Epithelial cell of prostate (primary cell): Measurements from ENCODE around the gene TSACC.
"Not testable (repeated sequence)": the region's sequence is repeated elsewhere in the genome, so short reads cannot be mapped to it uniquely, and the experiment has no call there.

Source experiments
- DNase-seq: peaks from one replicate; pipeline ENCODE4 v3.0.0-alpha.2; 2011; ENCODE audit warnings: low read depth, low spot score
- H3K27ac ChIP-seq: fragments of 450-650 bp; 2 replicates; pipeline ENCODE4 v1.5.1; 2017; ENCODE audit warnings: mild to moderate bottlenecking

TSACC gene

DNA sequence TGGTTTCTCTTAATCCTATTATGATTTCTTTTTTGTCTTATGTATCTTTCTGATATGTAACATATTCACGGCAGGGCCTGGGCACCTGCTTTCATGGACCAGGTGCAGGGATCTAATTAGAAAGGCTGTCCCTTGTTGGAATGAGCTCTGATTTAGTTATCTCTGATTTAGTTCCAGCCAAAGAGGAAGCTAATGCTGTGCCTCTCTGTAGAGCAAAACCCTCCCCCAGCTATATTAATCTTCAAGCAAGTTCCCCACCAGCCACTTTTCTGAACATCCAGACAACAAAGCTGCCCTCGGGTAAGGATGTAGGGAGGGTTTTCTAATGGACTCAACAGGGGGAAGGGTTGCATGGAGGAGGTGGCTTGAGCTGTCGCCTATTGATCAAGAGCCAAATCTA, 6.1 kb downstream of the TSACC start:
- H3K27ac ChIP-seq = no peak overlapping the region
- DNase-seq = no peak

DNA sequence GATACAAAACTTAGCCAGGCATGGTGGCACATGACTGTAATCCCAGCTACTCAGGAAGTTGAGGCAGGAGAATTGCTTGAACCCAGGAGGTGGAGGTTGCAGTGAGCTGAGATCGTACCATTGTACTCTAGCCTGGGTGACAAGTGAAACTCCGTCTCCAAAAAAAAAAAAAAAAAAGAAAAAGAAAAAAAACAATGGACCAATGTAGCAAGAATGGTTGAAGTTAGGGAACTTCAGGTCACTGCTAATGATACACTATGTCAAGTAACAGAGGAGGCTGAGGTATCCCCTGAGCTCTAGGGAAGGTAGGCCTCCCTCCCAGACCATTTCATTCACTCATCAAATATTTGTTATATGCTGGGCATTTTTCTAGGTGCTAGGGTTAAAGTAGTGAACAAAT, 7.7 kb downstream of the TSACC start:
- not testable (repeated sequence) for H3K27ac ChIP-seq, DNase-seq

DNA sequence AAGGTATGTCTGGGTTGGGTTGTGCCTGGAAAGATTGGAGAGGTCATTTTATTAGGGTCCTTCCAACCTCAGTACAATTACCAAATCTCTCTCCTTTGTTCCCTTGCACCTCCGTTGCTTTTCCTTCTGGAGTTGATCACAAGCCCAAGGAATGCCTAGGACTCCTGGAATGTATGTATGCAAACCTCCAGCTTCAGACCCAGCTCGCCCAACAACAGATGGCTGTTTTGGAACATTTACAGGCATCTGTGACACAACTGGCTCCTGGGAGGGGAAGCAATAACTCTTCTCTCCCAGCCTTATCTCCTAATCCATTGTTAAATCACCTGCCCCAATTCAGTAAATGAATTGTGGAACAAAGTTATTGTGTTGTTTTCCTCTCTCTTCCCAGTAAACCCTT, 8.3 kb downstream of the TSACC start:
- no peak overlapping the region for H3K27ac ChIP-seq
- no peak for DNase-seq

DNA sequence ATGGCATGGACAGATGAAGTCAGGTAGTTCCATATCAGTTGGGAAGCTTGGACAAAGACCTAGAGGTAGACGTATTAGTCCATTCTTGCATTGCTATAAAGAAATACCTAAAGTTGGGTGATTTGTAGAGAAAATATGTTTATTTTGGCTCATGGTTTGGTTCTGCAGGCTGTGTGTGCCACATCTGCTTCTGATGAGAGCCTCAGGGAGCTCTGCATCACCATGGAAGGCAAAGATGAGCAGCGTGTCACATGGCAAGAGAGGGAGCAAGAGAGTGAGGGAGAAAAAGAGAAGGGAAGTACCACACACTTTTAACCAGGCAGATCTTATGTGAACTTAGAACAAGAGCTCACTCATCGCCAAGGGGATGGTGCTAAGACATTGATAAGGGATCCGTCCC, 9.0 kb downstream of the TSACC start:
- no peak for DNase-seq
- no peak overlapping the region for H3K27ac ChIP-seq

DNA sequence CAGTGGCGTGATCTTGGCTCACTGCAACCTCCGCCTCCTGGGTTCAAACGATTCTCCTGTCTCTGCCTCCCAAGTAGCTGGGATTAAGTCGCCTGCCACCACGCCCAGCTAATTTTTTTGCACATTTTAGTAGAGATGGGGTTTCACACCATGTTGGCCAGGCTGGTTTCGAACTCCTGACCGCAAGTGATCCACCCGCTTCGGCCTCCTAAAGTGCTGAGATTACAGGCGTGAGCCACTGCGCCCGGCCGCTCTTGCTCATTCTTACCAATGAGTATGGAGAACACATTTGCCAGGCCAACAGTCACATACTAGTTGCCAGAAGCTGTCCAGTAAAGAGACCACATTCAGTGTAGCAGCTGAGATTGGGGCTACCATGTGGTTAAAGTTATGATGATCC, 14.2 kb downstream of the TSACC start:
- not testable (repeated sequence) for DNase-seq, H3K27ac ChIP-seq

DNA sequence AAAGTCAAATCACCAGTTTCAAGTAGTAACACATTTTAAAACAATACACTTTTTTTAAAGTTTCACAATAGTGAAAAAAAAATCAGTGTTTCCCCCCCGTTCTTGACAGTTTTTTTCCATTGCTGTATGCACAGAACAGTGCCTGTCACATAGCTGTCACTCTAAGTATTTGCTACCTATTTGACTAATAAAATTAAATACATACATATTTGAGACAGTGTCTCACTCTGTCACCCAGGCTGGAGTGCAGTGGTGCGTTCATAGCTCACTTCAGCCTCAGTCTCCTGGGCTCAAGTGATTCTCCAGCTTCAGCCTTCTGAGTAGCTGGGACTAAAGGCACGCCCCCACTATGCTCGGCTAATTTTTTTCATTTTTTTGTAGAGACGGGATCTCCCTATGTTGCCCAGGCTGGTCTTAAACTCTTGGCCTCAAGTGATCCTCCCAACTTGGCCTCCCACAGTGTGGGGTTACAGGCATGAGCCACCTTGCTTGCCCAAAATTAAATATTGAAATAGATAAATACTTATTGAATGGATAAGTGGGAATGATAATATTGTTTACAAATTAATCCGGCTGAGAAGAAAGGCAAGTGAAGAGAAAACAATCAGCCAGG, 18.0 kb downstream of the TSACC start:
- DNase-seq = no peak
- H3K27ac ChIP-seq = no peak overlapping the region

DNA sequence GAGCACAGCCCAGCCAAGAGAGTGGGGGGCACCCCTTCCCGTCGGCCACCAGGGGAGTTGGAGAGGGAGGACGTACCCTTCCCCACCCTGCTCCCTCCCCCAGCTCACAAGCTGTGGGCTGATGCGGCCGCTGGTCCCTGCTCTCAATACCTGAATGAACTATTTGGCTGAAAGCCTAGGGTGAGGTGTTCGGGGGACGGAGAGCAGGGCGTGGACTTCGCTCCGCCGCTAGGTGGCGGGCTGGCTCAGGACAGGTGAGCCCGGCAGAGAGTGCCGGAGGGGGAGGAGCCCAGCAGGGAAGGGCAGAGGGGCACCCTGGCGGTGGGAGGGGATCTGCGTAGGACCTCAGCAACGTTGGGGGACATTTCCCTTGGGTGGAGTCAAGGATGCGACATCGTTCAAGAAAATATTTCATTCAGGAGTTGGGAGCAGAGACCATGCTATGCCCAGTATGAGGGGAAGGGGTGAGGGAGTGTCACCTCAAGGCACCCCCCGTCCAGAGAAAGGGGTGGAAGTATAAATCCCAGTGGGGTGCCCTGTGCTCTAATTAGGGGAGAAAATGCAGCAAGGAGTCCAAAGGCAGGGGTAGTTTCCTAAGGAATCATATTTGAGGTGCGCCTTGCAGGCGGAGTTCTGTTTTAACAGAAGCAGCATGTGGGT, 18.7 kb downstream of the TSACC start:
- no peak overlapping the region for H3K27ac ChIP-seq
- no peak for DNase-seq

DNA sequence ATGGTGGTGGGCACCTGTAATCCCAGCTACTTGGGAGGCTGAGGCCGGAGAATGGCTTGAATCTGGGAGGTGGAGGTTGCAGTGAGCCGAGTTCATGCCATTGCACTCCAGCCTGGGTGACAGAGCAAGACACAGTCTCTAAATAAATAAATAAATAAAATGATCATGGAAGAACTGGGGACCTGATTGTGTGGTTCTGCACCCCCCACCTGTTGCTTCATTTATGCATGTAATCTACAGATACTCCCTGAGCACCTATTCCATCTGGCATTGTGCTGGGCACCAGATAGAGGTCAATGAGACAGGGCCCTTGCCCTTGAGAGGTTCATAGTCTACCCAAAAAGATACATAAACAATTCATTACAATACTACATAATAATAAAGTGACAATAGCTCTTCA, 19.7 kb downstream of the TSACC start:
- DNase-seq = no peak
- H3K27ac ChIP-seq = no peak overlapping the region

DNA sequence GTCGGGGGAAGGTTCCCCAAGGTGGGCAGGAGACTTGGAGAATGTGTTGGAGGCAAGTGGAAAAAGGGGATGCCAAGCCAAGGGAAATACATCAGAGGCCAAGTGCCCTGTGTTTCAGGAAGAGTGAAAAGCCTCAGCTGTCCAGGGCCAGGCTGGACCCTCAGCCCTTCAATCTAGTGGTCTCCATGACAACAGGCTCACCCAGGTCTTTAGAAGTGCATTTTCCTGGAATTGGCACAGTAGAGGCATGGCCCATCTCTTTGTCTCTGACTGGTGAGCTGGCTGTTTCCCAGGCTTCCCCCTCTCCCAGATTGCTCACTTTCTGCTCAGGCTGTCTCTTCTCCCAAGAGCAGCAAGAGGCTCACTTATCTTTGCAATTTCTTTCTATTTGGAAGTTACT, 20.3 kb downstream of the TSACC start:
- no peak for DNase-seq
- no peak overlapping the region for H3K27ac ChIP-seq

DNA sequence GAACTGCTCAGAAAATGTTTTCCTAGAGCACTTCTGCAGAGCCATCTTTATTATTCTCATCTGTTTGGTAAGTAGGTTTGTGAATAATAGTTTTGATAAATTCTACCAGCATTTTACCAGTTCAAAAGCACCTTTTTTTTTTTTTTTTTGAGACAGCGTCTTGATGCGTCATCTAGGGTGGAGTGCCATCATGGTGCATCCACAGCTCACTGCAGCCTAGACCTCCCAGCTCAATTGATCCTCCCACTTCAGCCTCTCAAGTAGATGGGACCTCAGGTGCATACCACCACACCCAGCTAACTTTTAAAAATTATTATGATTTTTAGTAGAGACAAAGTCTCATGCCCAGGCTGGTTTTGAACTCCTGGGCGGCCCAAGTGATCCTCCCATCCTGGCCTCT, 20.9 kb downstream of the TSACC start:
- no peak for DNase-seq
- H3K27ac ChIP-seq = no peak overlapping the region

DNA sequence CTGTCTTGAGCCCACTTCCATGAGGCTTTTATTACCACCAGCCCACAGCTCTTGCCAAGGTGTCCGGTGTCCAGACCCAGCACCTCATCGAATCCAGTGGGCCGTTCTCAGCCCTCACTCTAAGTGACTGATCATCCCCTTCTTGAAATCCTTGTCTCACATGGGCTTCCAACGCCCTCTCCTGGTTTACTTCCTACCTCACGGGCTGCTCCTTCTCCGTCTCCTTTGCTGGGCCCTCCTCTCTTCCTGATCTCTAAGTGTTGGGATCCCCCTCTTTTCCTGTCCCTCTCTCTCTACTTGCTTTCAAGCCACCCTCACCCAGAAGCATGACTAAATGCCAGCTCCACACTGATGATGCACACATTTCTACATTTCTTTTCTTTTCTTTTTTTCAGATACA, 21.6 kb downstream of the TSACC start:
- no peak for DNase-seq

DNA sequence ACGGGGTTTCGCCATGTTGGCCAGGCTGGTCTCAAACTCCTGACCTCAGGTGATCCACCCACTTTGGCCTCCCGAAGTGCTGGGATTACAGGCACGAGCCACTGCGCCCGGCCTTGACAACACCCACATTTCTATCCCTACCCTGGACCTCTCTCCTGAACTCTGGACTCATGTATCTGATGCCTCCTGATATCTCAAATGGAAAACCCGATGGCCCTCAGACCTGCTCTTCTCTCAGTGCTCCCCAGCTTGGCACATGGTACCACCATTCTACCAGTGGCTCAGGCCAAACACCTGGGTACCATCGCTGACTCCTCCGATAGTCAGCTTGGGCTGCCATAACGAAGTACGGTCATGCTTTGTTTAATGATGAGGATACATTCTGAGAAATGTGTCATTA, 22.2 kb downstream of the TSACC start:
- H3K27ac ChIP-seq = no peak overlapping the region
- no peak for DNase-seq

More for the DNA sequence above, 21.6 kb downstream of the TSACC start:
- H3K27ac ChIP-seq = no peak overlapping the region

DNA sequence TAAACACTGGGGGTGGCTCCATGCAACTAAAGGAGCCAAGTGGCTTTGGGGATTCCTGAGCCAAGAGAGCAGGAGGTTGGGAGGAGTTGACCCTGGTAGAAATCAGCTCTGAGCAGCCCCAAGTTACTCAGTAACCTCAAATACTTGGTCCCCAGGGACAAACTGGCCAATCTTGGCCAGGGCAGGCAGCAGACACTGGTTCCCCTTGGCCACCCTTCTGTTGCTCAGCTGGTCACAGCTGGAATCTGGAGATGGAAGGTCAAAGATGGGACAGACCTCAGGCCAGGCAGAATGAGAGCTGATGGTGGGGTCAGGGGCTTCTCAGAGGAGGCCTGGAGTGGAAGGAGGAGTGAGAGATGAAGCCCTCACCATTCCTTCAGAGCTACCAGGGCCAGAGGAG, 27.4 kb downstream of the TSACC start:
- DNase-seq = no peak
- H3K27ac ChIP-seq = no peak overlapping the region

DNA sequence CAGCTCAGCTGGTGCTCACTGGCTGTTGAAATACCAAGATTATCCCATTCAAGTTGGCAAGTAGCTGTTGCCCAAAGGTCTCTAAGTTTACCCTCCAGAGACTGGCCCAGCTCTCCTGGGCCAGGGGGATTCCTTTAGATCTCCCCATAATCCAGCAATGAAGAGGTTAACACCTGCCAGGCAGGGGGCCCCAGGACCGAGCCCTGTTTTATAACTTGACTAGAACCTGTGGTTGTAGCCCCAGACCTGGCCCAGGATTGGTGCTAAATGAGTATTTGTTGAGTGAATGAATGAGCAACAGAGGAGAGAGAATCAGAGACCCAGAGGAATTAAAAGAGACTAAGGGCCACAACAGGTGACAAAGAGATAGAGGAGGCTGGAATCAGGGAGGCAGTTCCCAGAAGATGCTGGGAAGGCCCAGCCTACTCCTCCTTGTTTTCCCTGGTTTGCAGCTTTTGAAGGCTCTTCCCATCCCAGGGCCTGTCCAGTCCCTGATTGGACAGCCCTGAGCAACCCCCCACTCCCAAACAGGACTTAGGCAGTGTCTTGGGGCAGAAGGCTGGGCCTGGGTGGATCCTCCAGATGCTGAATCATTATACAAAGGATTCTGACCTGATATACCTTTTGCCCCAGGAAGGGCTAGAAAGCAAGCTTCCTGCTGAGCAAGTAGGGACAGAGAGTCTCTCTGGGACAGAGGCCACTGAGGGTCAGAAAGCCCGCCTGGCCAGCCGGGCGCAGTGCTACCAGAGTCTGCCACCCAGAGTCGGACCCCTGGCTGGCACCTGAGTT, 28.2 kb downstream of the TSACC start:
- H3K27ac ChIP-seq = no peak overlapping the region
- no peak for DNase-seq

DNA sequence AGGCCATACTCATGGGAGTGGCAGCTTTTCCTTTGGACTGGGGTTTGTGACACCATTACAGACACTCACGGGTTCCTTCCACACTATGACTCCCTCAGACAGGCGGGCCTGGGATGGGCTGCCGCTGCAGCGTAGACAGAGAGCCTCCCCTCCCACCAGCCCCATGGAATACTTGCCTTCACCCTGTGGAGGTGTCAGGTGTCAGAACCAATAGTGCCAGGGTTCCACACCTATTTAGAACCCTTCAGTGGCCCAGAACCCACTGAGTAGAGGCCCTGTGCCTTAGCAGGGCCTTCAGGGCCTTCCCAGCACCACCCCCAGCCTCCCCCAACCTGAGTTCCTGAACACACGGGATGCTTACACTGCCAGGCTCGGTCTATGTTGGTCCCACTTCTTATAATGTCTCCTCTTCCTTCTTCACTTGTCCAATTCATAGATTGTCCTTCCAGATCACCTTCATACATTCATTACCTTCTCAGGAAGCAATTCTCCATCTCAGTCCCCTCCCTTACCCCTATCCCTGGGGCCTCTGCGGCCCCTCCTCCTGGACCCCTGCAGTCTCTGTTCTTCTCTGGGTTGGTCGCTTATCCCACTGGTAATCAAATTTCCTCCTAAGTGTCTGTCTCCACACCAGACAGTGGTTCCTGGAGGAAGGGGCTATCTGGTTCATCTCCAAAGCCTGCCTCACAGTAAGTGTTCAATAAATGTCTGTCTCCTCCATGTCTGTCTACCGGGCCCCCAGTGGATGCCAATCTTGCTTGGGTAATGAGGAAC, 29.2 kb downstream of the TSACC start:
- DNase-seq = no peak

DNA sequence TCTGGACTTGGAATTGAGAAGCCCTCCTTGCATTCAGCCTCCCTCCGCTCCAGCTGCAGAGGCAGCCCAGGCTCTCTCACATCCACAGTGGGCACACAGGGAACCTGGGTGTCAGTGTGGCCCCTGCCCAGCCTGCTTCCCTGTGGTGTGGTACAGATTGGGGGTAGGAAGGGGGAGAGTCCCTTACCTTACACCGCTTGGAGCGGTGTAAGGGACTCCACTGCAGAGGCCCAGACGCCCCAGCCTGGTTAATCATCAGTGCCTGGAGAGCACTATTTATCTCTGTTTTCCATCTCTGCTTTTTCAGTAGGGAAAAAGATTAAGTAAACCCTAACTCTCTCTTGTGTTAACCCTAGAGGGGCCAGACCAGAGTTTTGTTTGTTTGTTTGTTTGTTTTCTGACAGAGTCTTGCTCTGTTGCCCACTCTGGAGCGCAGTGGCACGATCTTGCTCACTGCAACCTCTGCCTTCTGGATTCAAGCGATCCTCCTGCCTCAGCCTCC, 29.9 kb downstream of the TSACC start:
- DNase-seq = no peak
- H3K27ac ChIP-seq = no peak overlapping the region

More for the DNA sequence above, 29.2 kb downstream of the TSACC start:
- no peak overlapping the region for H3K27ac ChIP-seq

DNA sequence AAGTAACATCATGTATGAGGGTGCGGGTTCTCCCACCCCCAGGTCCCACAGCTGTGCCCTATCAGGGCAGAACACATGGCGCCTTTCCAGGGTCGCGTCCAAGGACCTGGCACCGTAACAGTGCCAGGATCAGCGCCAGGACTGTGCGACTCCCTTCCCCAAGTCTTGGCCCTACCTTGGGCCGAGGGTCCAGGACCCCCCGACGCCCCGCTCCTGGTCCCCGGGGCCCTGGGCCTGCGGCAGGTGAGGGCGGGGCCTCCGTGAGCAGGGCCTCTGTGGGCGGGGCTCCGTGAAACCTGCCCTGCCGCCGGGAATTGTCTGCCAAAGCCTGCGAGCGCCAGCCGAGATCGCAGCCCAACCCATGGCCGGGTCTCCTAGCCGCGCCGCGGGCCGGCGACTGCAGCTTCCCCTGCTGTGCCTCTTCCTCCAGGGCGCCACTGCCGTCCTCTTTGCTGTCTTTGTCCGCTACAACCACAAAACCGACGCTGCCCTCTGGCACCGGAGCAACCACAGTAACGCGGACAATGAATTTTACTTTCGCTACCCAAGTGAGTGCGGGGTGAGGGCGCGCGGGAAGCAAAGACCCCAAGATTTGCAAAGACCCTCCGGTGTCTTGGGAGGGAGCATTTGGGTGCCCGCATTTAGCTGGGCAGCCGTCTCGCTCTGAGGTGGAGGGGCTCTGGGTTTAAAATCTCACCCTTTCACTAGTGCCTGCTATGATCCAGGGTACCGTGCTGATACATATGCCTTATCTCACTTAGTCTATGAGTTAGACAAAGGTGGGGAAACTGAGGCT, 30.8 kb downstream of the TSACC start, which contains the start of gene RHBG:
Gene RHBG (plus strand): TSS at position 323 of the 796 bp plus-strand sequence. CDS start 39 bp downstream, at position 362.
- no peak for DNase-seq
- H3K27ac ChIP-seq = no peak within 1 kb of the TSS

DNA sequence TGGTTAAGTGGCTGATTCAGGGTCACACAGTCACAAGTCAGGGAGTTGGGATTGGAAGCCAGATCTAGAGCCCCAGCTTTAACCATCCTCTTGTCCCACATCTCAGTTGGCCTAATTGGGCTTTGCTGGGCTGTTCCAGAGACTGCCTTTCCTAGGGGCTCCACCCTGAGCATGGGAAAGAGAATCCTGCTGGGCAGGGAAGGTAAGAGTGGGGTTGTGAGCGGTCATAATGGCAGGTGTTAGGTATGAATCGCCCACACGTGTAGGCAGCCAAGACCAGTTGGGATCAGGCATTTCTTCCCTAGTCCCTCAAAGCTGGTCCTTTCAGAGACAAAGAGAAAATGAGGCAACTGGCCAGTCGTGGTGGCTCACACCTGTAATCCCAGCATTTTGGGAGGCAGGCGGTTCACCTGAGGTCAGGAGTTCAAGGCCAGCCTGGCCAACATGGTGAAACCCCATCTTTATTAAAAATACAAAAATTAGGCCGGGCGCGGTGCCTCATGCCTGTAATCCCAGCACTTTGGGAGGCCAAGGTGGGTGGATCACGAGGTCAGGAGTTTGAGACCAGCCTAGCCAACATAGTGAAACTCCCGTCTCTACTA, 31.5 kb downstream of the TSACC start:
- DNase-seq, H3K27ac ChIP-seq: not testable (repeated sequence)

DNA sequence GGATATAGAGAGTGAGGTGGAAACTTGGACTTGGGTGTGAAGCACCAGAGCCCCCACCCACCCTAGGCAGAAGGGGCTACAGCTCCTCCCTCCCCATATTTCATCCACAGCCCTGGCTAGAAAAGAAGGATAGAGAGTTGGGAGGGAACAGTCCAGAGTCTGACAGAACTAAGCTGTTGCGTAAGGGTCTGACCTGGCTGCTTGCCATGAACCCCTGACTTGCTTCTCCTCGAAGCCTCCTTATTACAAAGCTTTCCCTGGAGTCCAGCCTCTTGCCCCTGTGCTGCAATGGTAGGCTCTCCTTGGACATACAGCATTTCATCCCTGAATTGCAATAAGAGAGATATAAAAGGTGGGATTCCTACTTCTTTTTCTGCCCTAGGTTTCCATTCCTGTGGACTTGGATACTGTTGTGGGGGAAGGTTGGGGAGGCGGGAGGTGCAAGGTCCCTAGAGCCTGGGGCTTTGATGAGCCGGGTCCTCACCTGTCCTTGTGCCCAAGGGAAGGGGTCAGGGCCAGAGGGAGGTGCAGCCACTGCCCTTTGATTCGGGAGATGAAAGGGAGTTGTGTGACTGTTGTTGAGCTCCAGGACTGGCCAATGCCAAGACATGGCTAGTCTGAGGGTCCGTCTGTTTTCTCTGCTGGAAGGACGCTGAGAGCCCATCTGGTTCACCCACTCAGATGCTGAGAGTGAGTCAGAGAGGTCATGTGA, 33.4 kb downstream of the TSACC start:
- DNase-seq = no peak

More for the DNA sequence above, 33.4 kb downstream of the TSACC start:
- no peak overlapping the region for H3K27ac ChIP-seq
